GM10266 (cell line): ENCODE results near the gene AP3B1.

ENCODE experiments used
- DNase-seq: peaks from one replicate; pipeline ENCODE4 v3.0.0; 2012; ENCODE audit errors: extremely low spot score
- TF ChIP-seq, protein P1 (sequence below): IDR thresholded peaks from 2 replicates; pipeline ENCODE4 v1.5.1; 2012; ENCODE audit warnings: mild to moderate bottlenecking, low read depth; ENCODE audit not compliant: control insufficient read depth, insufficient read depth; ENCODE audit errors: missing control alignments

The AP3B1 gene

DNA sequence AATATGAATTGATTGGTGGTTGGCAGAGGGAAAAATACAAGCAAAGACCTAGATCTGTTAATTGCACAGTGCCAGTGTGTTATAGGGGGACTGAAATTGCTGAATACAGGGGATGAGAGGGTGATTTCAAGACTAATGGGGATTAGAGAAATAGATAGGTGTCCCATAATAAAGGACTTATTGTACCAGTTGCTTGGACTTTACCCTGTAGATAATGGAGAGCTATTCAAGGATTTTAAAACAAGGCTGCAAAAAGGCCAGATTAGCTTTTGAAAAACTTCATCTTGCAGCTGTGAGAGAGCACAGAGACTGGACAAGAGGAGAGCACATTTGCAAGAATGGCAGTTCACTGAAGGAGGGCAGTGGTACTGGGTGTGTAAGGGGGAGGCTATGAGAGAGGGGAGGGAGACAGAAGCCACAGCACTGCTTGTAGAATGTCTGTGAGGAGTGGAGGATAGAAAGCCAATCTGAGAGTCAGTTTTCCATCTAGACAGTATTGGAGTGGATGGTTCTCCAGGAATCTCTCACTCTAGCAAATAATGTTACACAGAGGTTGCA is 37.1 kb upstream of the AP3B1 start:
- no peak for DNase-seq
- TF ChIP-seq, protein P1, sequence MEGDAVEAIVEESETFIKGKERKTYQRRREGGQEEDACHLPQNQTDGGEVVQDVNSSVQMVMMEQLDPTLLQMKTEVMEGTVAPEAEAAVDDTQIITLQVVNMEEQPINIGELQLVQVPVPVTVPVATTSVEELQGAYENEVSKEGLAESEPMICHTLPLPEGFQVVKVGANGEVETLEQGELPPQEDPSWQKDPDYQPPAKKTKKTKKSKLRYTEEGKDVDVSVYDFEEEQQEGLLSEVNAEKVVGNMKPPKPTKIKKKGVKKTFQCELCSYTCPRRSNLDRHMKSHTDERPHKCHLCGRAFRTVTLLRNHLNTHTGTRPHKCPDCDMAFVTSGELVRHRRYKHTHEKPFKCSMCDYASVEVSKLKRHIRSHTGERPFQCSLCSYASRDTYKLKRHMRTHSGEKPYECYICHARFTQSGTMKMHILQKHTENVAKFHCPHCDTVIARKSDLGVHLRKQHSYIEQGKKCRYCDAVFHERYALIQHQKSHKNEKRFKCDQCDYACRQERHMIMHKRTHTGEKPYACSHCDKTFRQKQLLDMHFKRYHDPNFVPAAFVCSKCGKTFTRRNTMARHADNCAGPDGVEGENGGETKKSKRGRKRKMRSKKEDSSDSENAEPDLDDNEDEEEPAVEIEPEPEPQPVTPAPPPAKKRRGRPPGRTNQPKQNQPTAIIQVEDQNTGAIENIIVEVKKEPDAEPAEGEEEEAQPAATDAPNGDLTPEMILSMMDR = no peak

- TF ChIP-seq, protein P1 = no peak
- no peak for DNase-seq
Measured at GRCh38 chr5:78328585-78329173, 34.2 kb upstream of the AP3B1 start.

DNA sequence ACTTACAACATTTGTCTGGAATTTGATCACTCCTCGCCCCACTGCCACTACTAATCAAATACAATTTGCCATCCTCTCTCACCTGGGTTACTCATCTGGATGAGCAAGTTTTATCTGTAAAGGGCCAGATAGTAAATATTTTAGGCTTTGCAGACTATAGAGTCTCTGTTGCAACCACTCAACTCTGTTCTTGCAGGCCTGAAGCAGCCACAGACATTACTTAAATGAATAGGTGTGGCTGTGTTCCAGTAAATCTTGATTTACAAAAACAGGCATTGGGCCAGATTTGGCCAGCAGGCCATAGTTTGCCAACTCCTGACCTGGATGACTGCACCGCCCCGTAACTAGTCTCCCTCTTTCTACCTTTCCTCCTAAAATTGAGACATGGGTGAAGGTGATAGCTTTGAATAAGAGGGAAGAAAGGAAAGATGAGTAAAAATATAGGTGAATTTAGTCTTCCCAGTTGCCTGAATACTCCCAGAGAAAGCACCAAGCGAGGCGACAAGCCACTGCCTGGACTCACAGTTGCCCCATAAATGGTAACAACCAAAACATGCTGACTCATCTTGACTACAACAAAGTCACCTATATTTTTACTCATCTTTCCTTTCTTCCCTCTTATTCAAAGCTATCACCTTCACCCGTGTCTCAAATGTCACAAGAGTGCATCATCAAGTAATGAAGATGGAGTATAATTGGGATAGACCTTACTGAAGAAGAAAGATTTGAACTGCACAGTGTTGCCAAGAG is 33.4 kb upstream of the AP3B1 start:
- TF ChIP-seq, protein P1 = no peak
- no peak for DNase-seq

- no peak for DNase-seq
- TF ChIP-seq, protein P1 = no peak
Measured at GRCh38 chr5:78326930-78327329, 32.4 kb upstream of the AP3B1 start.

GRCh38 chr5:78323241-78323640 is 28.7 kb upstream of the AP3B1 start:
- no peak for DNase-seq
- TF ChIP-seq, protein P1 = no peak

- peak; percentile 13 for DNase-seq
- TF ChIP-seq, protein P1 = peak; percentile 40
Measured at GRCh38 chr5:78320401-78320800, 25.9 kb upstream of the AP3B1 start.

DNA sequence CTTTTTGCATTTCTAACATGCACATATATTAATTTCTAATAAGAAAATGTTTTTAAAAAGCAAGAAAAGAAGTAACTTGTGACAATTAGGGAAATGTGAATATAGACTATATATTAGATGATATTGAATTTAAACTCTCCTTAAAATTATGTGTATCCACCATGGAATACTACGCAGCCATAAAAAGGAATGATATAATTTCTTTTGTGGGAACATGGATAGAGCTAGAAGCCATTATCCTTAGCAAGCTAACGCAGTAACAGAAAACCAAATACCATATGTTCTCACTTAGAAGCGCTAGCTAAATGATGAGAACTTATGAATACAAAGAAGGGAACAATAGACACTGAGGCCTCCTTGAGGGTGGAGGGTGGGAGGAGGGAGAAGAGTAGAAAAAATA is 23.8 kb upstream of the AP3B1 start:
- DNase-seq = no peak
- TF ChIP-seq, protein P1 = no peak
